HG03039 (cell line): ENCODE results near the gene NID2.

ENCODE experiments used
- ATAC-seq: cut with Tn5 transposase; IDR thresholded peaks from one replicate; pipeline ENCODE4 v1.9.1; 2021; ENCODE audit warnings: mild to moderate bottlenecking, moderate library complexity; ENCODE audit not compliant: unreplicated experiment

NID2 gene

GRCh38 chr14:52068615-52069306, at the start of gene NID2:
Gene NID2, minus strand, starts transcription at chr14:52069059. Its CDS starts 65 bp downstream, at chr14:52068994.
- ATAC-seq = no peak

- no peak for ATAC-seq
Measured at GRCh38 chr14:52117111-52117832, 48.4 kb upstream of the NID2 start.

- ATAC-seq = no peak
Measured at GRCh38 chr14:52115286-52115685, 46.4 kb upstream of the NID2 start.

- ATAC-seq = no peak
Measured at GRCh38 chr14:52112336-52113018, 43.6 kb upstream of the NID2 start.

GRCh38 chr14:52111583-52111982, 42.7 kb upstream of the NID2 start:
- ATAC-seq = no peak

- ATAC-seq = no peak
Measured at GRCh38 chr14:52110441-52111086, 41.7 kb upstream of the NID2 start.

- no peak for ATAC-seq
Measured at GRCh38 chr14:52108823-52109222, 40.0 kb upstream of the NID2 start.

GRCh38 chr14:52106840-52107239, 38.0 kb upstream of the NID2 start:
- no peak for ATAC-seq

- no peak for ATAC-seq
Measured at GRCh38 chr14:52103416-52103815, 34.6 kb upstream of the NID2 start.

- no peak for ATAC-seq
Measured at GRCh38 chr14:52095794-52096193, 26.9 kb upstream of the NID2 start.

- ATAC-seq = no peak
Measured at GRCh38 chr14:52095336-52095735, 26.5 kb upstream of the NID2 start.

- ATAC-seq = no peak
Measured at GRCh38 chr14:52094546-52095271, 25.9 kb upstream of the NID2 start.

- no peak for ATAC-seq
Measured at GRCh38 chr14:52091928-52092327, 23.1 kb upstream of the NID2 start.

- no peak for ATAC-seq
Measured at GRCh38 chr14:52090936-52091335, 22.1 kb upstream of the NID2 start.

GRCh38 chr14:52089218-52089617, 20.4 kb upstream of the NID2 start:
- ATAC-seq = no peak

- no peak for ATAC-seq
Measured at GRCh38 chr14:52086711-52087110, 17.9 kb upstream of the NID2 start.

- no peak for ATAC-seq
Measured at GRCh38 chr14:52082903-52083302, 14.0 kb upstream of the NID2 start.

GRCh38 chr14:52081964-52082363, 13.1 kb upstream of the NID2 start:
- ATAC-seq = no peak

- no peak for ATAC-seq
Measured at GRCh38 chr14:52080808-52081755, 12.2 kb upstream of the NID2 start.
